ENCODE results near the gene RHBG.

RHBG gene

DNA sequence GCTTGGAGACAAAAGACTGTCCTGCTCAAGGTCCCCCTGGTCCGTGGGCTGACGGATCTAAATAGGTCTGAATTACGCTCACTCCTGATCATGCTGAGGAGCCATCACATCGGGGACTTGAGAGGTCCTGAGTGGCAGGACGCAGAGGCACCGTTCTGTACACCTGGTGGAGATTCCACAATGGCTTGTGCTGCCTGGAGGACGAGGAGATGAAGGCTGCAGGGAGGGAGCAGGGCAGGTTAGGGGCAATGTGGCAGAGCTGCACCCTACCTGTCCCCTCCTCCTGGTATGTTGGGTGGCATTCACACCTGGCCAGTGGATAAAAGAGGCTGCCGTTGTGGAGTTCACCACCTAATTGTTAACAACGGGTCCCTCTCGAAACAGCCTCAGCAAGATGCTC is 38.7 kb downstream of the RHBG start:
- H3K4me3 ChIP-seq (ENCODE audit: low read length), result no peak overlapping the region
- TF ChIP-seq, protein P1, sequence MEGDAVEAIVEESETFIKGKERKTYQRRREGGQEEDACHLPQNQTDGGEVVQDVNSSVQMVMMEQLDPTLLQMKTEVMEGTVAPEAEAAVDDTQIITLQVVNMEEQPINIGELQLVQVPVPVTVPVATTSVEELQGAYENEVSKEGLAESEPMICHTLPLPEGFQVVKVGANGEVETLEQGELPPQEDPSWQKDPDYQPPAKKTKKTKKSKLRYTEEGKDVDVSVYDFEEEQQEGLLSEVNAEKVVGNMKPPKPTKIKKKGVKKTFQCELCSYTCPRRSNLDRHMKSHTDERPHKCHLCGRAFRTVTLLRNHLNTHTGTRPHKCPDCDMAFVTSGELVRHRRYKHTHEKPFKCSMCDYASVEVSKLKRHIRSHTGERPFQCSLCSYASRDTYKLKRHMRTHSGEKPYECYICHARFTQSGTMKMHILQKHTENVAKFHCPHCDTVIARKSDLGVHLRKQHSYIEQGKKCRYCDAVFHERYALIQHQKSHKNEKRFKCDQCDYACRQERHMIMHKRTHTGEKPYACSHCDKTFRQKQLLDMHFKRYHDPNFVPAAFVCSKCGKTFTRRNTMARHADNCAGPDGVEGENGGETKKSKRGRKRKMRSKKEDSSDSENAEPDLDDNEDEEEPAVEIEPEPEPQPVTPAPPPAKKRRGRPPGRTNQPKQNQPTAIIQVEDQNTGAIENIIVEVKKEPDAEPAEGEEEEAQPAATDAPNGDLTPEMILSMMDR (conservative IDR thresholded peaks at IDR 0.05; ENCODE audit: low read length), result no peak
- DNase-seq (ENCODE audit: low read depth), result no peak

DNA sequence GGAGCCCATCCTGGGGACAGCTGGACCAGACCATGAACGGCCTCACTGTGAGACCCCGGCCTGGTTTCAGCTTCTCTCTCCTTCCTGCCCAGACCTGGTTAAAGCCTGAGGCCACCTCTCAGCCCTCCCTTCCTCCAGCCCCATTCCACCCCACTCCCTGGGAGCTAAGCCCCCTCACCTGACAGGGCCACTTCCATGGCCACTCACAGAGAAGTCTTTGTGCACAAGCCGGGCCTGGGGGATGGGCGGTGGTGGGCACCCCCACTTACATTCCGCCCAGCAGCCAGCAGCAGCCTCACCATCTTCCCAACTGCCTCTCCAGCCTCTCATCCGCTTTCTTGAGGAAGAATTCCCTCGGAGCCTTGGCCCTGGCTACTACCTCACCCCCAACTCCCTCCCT is 40.4 kb downstream of the RHBG start:
- no peak overlapping the region for H3K4me3 ChIP-seq (ENCODE audit: low read length)
- TF ChIP-seq, protein P1 (conservative IDR thresholded peaks at IDR 0.05; ENCODE audit: low read length), result no peak
- DNase-seq (ENCODE audit: low read depth), result no peak

DNA sequence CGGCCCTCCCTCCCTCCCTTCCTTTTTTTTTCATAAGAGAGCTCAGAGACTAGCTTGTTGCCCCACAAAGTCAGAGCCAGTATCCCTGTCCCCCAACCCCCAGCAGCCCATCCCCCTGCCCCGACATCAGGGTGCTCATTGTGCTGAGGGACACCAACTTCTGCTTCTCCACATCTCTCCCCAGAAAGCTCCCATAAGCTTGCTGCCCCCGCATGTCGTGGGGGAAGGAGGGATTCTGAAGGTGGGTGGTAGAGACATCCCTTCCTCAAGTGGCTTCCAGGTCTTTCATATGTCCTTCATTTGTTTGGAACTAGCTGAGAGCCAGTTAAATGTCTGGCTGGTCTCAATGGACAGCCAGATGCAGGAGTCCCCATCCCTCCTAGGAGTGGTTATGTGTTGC is 41.2 kb downstream of the RHBG start:
- H3K4me3 ChIP-seq (ENCODE audit: low read length), result no peak overlapping the region
- TF ChIP-seq, protein P1 (conservative IDR thresholded peaks at IDR 0.05; ENCODE audit: low read length), result no peak
- DNase-seq (ENCODE audit: low read depth), result no peak

DNA sequence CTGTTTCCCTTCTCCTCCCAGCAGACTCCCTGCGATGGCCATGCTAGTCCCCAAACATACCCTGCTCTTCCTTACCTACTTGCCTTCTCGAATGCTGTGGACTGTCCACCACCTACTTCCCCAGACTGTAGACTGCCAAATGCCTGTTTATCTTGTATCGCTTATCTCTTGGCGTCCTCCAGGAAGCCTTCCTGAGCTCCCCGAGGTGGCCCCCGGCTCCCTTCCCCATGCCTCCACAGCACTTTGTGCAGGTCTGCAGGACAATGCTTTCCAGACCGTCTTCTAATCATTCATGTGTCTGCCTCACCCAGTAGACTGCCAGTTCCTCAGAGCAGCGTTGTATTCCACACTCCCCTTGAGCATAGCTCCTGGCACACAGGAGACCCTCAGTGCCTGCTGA is 41.7 kb downstream of the RHBG start:
- H3K4me3 ChIP-seq (ENCODE audit: low read length), result no peak overlapping the region
- DNase-seq (ENCODE audit: low read depth), result no peak
- TF ChIP-seq, protein P1 (conservative IDR thresholded peaks at IDR 0.05; ENCODE audit: low read length), result no peak

DNA sequence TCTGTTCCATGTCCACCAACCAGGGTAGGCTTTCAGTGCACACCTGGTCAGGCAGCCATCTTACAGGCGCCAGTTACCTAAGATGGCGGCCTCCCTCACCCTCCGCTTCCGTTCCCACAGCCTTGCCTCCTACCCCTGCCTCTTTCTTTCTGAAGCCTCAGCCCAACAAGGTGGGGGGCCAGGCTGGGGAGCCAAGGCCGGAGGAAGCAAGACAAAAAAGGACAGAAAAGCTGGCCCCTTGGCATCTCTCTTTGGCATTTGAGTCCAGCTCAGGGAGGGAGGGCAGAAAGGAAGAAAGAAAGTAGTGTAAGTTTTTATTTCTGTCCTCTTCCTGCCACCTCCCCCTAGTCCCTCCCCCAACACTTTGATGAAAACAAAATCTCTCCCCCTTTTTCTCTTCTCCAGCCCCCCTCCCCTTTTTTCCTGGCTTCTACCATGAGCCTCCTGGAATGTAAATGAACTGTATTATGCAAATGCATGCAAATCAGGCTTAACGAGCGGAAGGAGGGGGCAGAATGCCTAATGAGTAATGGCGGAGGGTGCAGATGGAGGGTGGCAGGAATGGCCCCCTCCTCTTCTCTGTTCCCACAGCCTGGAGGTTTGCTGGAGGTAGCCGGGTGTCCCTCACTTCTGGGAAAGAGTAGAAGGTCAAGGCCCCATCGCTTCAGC is 43.8 kb downstream of the RHBG start:
- no peak overlapping the region for H3K4me3 ChIP-seq (ENCODE audit: low read length)
- DNase-seq (ENCODE audit: low read depth), result no peak
- TF ChIP-seq, protein P1 (conservative IDR thresholded peaks at IDR 0.05; ENCODE audit: low read length), result no peak

DNA sequence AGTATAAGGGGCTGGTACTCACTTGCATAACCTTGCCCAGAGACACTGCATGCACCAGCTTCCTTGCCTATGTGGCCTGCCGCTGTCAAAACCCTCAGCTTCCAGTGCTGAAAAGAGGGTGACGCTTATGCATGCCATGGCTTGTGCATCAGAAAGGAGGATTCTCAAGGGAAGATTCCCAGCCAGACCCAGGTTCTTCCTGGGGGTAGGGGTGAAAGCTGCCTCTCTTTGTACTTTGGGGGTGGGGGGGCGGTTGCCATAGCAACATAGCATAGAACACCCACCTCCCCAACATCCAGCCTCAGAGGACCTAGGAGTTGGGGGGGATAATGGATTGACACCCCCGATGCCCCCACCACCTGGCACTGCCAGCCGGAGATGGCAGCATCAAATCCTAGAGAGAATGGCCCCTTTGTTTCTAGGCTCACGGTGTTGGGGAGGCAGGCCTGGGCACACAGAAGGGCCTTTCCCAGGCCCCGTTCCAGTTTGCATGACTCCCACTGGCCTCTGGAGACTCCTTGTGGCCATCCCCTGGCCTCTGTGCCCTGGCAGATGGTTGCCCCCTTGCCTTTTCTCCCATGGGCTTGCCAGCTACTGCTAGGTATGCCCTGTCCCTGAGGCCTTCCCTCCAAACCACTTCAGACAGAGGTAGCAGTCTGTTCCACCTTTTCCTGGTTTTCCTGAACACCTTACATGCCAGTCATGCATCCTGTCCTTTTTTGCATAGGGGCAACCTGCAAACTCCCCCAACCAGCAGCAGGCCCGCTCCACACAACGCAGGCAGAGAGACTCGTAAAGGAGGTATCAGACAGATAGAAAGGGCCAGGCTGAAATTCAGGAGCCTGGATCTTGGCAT is 44.6 kb downstream of the RHBG start:
- TF ChIP-seq, protein P1 (conservative IDR thresholded peaks at IDR 0.05; ENCODE audit: low read length), result no peak
- no peak overlapping the region for H3K4me3 ChIP-seq (ENCODE audit: low read length)
- DNase-seq (ENCODE audit: low read depth), result no peak
